Mesenchymal stem cell (in vitro differentiated cells and primary cell): ENCODE measurements around the gene DEFB115. TPM values are rescaled to one million over a fixed set of nuclear protein-coding genes. Genes with fewer than 3 reads are reported as not detected.

Source experiments
- DNase-seq: peaks from one replicate; pipeline ENCODE4 v3.0.0-alpha.2; 2013
- H2AFZ ChIP-seq: one replicate; pipeline ENCODE4 v1.6.1; 2013; ENCODE audit warnings: low read depth, mild to moderate bottlenecking, control low read depth, inconsistent platforms, low read length, moderate library complexity
- H2AK5ac ChIP-seq: 2 replicates; pipeline ENCODE4 v1.6.1; 2013; ENCODE audit warnings: low read length, moderate library complexity, mild to moderate bottlenecking, inconsistent platforms; ENCODE audit not compliant: severe bottlenecking
- H2BK120ac ChIP-seq: one replicate; pipeline ENCODE4 v1.6.1; 2013; ENCODE audit warnings: low read depth, mild to moderate bottlenecking, inconsistent platforms, low read length, moderate library complexity
- H2BK12ac ChIP-seq, 2 experiments: one replicate each; pipeline ENCODE4 v1.6.1; 2013; ENCODE audit warnings: inconsistent platforms in 2 of 2, low read length in 2 of 2, mild to moderate bottlenecking in 2 of 2, moderate library complexity in 2 of 2, control low read depth in 1 of 2
- H2BK15ac ChIP-seq: one replicate; pipeline ENCODE4 v1.6.1; 2013; ENCODE audit warnings: mild to moderate bottlenecking, low read depth, inconsistent platforms; ENCODE audit not compliant: poor library complexity, severe bottlenecking
- H2BK5ac ChIP-seq: 2 replicates; pipeline ENCODE4 v1.6.1; 2013; ENCODE audit warnings: low read depth, mild to moderate bottlenecking, low read length, control low read depth, inconsistent platforms; ENCODE audit not compliant: poor library complexity, severe bottlenecking
- H3K14ac ChIP-seq, 2 experiments: one replicate each; pipeline ENCODE4 v1.6.1; 2013; ENCODE audit warnings: inconsistent platforms in 2 of 2, low read length in 2 of 2, control low read depth in 1 of 2, mild to moderate bottlenecking in 1 of 2, moderate library complexity in 1 of 2
- H3K18ac ChIP-seq, 2 experiments: one replicate each; pipeline ENCODE4 v1.6.1; 2013; ENCODE audit warnings: inconsistent platforms in 2 of 2, low read length in 2 of 2, control low read depth in 1 of 2, low read depth in 1 of 2, mild to moderate bottlenecking in 1 of 2
- H3K23ac ChIP-seq, 2 experiments: one replicate each; pipeline ENCODE4 v1.6.1; 2013; ENCODE audit warnings: inconsistent platforms in 2 of 2, low read length in 2 of 2, mild to moderate bottlenecking in 2 of 2, moderate library complexity in 2 of 2, control low read depth in 1 of 2
- H3K27ac ChIP-seq: 2 replicates; pipeline ENCODE4 v1.5.1; 2013; ENCODE audit warnings: mild to moderate bottlenecking, moderate library complexity, low read length, control low read depth, inconsistent platforms; ENCODE audit not compliant: poor library complexity, severe bottlenecking
- H3K27me3 ChIP-seq, 2 experiments: 2 replicates each; pipeline versions ENCODE4 v1.6.1 to v1.7.0; 2013; ENCODE audit warnings: low read length in 2 of 2, mild to moderate bottlenecking in 2 of 2, moderate library complexity in 2 of 2, control low read depth in 1 of 2, inconsistent platforms in 1 of 2; ENCODE audit not compliant: control insufficient read depth in 1 of 2, insufficient read depth in 1 of 2
- H3K36me3 ChIP-seq, 2 experiments: 2 replicates each; pipeline versions ENCODE4 v1.6.1 to v1.7.0; 2013; ENCODE audit warnings: low read length in 2 of 2, control low read depth in 1 of 2, inconsistent platforms in 1 of 2, low read depth in 1 of 2, mild to moderate bottlenecking in 1 of 2; ENCODE audit not compliant: insufficient read depth in 2 of 2, control insufficient read depth in 1 of 2
- H3K4ac ChIP-seq, 2 experiments: one replicate each; pipeline ENCODE4 v1.6.1; 2013; ENCODE audit warnings: inconsistent platforms in 2 of 2, low read length in 2 of 2, mild to moderate bottlenecking in 2 of 2, moderate library complexity in 2 of 2, control low read depth in 1 of 2, low read depth in 1 of 2
- H3K4me1 ChIP-seq: 2 replicates; pipeline ENCODE4 v1.6.1; 2013; ENCODE audit warnings: low read depth, low read length, control low read depth; ENCODE audit not compliant: control insufficient read depth, insufficient read depth
- H3K4me2 ChIP-seq: 2 replicates; pipeline ENCODE4 v1.6.1; 2013; ENCODE audit warnings: low read length, mild to moderate bottlenecking, inconsistent platforms; ENCODE audit not compliant: poor library complexity, severe bottlenecking
- H3K4me3 ChIP-seq, 2 experiments: 2 replicates each; pipeline versions ENCODE4 v1.5.1 to v1.7.0; 2013; ENCODE audit warnings: low read length in 2 of 2, mild to moderate bottlenecking in 2 of 2, control low read depth in 1 of 2, low read depth in 1 of 2; ENCODE audit not compliant: insufficient read depth in 1 of 2
- H3K79me1 ChIP-seq: replicated peaks from 2 replicates; pipeline ENCODE4 v1.6.1; 2013; ENCODE audit warnings: mild to moderate bottlenecking, control low read depth, low read length, inconsistent platforms; ENCODE audit not compliant: poor library complexity, severe bottlenecking
- H3K9ac ChIP-seq: 2 replicates; pipeline ENCODE4 v1.7.0; 2013; ENCODE audit warnings: mild to moderate bottlenecking, low read length, moderate library complexity
- H3K9me3 ChIP-seq: 2 replicates; pipeline ENCODE4 v1.7.0; 2013; ENCODE audit warnings: mild to moderate bottlenecking, low read length; ENCODE audit not compliant: control insufficient read depth
- H4K8ac ChIP-seq: one replicate; pipeline ENCODE4 v1.6.1; 2013; ENCODE audit warnings: inconsistent platforms, mild to moderate bottlenecking, low read length, moderate library complexity
- H4K91ac ChIP-seq: one replicate; pipeline ENCODE4 v1.6.1; 2013; ENCODE audit warnings: mild to moderate bottlenecking, low read length, inconsistent platforms
- WGBS: methylation state at CpG from one replicate; pipeline ENCODE4 v1.1.7; 2013; ENCODE audit warnings: mixed read lengths; 5-methylcytosine and 5-hydroxymethylcytosine counted together
- polyA plus RNA-seq, 2 experiments: library from polyadenylated mRNA; stranded (reverse); fragments of 200-250 nt; gene quantifications; one replicate each; pipeline ENCODE4 v1.2.3, GENCODE V29; 2013

Gene DEFB115, protein sequence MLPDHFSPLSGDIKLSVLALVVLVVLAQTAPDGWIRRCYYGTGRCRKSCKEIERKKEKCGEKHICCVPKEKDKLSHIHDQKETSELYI
- polyA plus RNA-seq (2013, experiment 1 of 2), result not detected
- not detected for polyA plus RNA-seq (2013, experiment 2 of 2)

DNA sequence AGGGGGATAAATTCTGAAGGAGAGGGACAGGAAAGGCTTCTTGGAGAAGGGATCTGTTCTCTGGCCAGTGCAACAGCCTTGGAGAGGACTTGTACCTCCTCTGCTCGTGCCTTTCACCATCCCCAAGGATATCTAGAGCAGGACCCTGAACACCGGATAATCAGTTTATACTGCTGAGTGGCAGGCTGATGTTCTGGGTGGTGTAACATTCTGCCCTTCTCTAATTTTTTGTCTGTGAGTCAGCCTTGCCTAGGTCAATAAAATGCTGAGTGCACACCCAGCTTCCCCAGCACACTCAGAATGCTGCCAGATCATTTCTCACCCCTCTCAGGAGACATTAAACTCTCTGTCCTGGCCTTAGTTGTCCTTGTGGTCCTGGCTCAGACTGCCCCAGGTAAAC, at the start of gene DEFB115:
Gene DEFB115, plus strand, starts transcription at position 301 of the 400 bp plus-strand sequence. Its CDS starts 0 bp downstream, at position 301.
- Histone ChIP-seq H2BK15ac (no peak within 1 kb of the TSS), H3K27ac (no peak within 1 kb of the TSS), H3K4me1 (no peaks in the 10 kb centered on the region), H3K79me1 (no peaks in the 10 kb centered on the region), H2AK5ac (no peak within 1 kb of the TSS), H3K4me3 (no peak within 1 kb of the TSS), H2AFZ (no peak within 1 kb of the TSS), H2BK12ac (no peak within 1 kb of the TSS), H3K4me2 (no peak within 1 kb of the TSS), H3K9ac (no peak within 1 kb of the TSS), H4K8ac (no peak within 1 kb of the TSS), H3K23ac (no peak within 1 kb of the TSS), H3K14ac (no peak within 1 kb of the TSS), H3K36me3 (no peaks in the 10 kb centered on the region), H4K91ac (no peak within 1 kb of the TSS), H3K18ac (no peak within 1 kb of the TSS), H3K9me3 (no peaks in the 10 kb centered on the region), H2BK120ac (no peak within 1 kb of the TSS), H3K27me3 (no peaks in the 10 kb centered on the region), H3K4ac (no peak within 1 kb of the TSS), H2BK5ac (no peak within 1 kb of the TSS)
- no peak for DNase-seq
- whole genome bisulfite sequencing, result 100% methylated on average over 1 of the region's 2 CpGs

DNA sequence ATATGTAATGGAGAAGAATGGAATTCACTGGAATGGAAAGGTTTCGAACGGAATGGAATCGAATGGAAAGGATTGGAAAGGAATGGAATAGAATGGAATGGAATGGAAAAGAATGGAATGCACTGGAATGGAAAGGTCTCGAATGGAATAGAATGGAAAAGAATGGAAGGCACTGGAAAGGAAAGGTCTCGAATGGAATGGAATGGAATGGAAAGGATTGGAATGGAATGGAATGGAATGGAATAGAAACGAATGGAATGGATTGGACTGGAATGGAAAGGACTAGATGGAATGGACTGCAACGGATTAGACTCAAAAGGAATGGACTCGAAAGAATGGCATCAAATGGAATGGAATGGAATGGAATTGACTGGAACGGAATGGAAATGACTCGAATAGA, 20.5 kb upstream of the DEFB115 start:
- no peak overlapping the region for H2BK12ac ChIP-seq
- no peak overlapping the region for H2BK15ac ChIP-seq
- H3K4me1 ChIP-seq, result no peaks in the 10 kb centered on the region
- H3K4me3 ChIP-seq, result no peak overlapping the region
- no peak overlapping the region for H2AK5ac ChIP-seq
- no peak overlapping the region for H3K14ac ChIP-seq
- H3K4me2 ChIP-seq, result no peak overlapping the region
- no peak overlapping the region for H4K91ac ChIP-seq
- no peaks in the 10 kb centered on the region for H3K79me1 ChIP-seq
- WGBS, result 67% methylated on average over 10 of the region's 10 CpGs
- no peaks in the 10 kb centered on the region for H3K36me3 ChIP-seq
- no peak for DNase-seq
- H2BK120ac ChIP-seq, result no peak overlapping the region
- peaks cover 84% of the 10 kb centered on the region for H3K9me3 ChIP-seq
- H3K4ac ChIP-seq, result no peak overlapping the region
- H4K8ac ChIP-seq, result no peak overlapping the region
- no peak overlapping the region for H3K18ac ChIP-seq
- H3K9ac ChIP-seq, result no peak overlapping the region
- no peak overlapping the region for H3K27ac ChIP-seq
- H3K27me3 ChIP-seq, result no peaks in the 10 kb centered on the region
- H3K23ac ChIP-seq, result no peak overlapping the region
- H2AFZ ChIP-seq, result no peak overlapping the region
- no peak overlapping the region for H2BK5ac ChIP-seq

DNA sequence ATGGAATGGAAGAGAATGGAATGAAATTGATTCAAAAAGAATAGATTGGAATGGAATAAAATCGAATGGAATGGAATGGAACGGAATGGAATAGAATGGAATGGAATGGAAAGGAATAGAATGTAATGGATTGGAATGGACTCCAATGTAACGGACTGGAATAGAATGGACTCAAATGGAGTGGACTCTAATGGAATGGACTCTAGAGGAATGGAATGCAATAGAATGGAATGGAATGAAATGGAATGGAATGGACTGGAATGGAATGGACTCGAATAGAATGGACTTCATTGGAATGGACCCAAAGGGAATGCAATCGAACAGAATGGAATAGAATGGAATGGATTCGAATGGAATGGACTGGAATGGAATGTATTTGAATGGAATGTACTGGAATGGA, 19.7 kb upstream of the DEFB115 start:
- peaks cover 85% of the 10 kb centered on the region for H3K9me3 ChIP-seq
- H3K36me3 ChIP-seq, result no peaks in the 10 kb centered on the region
- H2BK5ac ChIP-seq, result no peak overlapping the region
- no peaks in the 10 kb centered on the region for H3K27me3 ChIP-seq
- H2AFZ ChIP-seq, result no peak overlapping the region
- H3K79me1 ChIP-seq, result no peaks in the 10 kb centered on the region
- H2BK12ac ChIP-seq, result no peak overlapping the region
- H3K4me3 ChIP-seq, result no peak overlapping the region
- no peak overlapping the region for H3K4ac ChIP-seq
- no peak overlapping the region for H3K14ac ChIP-seq
- H3K4me1 ChIP-seq, result no peaks in the 10 kb centered on the region
- no peak overlapping the region for H3K4me2 ChIP-seq
- H3K27ac ChIP-seq, result no peak overlapping the region
- H3K23ac ChIP-seq, result no peak overlapping the region
- H2BK15ac ChIP-seq, result no peak overlapping the region
- no peak overlapping the region for H4K8ac ChIP-seq
- WGBS, result 59% methylated on average over 6 of the region's 6 CpGs
- H2AK5ac ChIP-seq, result no peak overlapping the region
- DNase-seq, result no peak
- H4K91ac ChIP-seq, result no peak overlapping the region
- no peak overlapping the region for H3K18ac ChIP-seq
- no peak overlapping the region for H2BK120ac ChIP-seq
- H3K9ac ChIP-seq, result no peak overlapping the region

DNA sequence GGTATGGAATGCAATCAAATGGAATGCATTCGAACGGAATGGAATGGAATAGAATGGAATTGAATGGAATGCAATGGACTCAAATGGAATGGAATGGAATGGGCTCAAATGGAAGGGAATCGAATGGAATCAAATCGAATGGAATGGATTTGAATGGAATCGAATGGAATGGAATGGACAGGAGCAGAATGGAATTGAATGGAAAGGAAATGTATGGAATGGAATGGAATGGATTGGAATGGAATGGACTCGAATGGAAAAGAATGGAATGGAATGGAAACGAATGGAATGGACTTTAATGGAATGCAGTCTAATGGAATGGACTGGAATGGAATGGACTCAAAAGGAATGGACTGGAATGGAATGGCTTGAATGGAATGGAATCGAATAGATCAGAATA, 18.3 kb upstream of the DEFB115 start:
- Histone ChIP-seq H3K9me3 (peaks cover 86% of the 10 kb centered on the region), H3K27ac (no peak overlapping the region), H4K8ac (no peak overlapping the region), H3K27me3 (no peaks in the 10 kb centered on the region), H2AFZ (no peak overlapping the region), H3K4me3 (no peak overlapping the region), H3K9ac (no peak overlapping the region), H2AK5ac (no peak overlapping the region), H3K4me2 (no peak overlapping the region), H2BK5ac (no peak overlapping the region), H3K18ac (no peak overlapping the region), H2BK15ac (no peak overlapping the region), H3K36me3 (no peaks in the 10 kb centered on the region), H3K79me1 (no peaks in the 10 kb centered on the region), H4K91ac (no peak overlapping the region), H3K23ac (no peak overlapping the region), H3K4me1 (no peaks in the 10 kb centered on the region), H3K14ac (no peak overlapping the region), H3K4ac (no peak overlapping the region), H2BK120ac (no peak overlapping the region), H2BK12ac (no peak overlapping the region)
- no peak for DNase-seq
- 63% methylated on average over 8 of the region's 8 CpGs for WGBS
